Heart right ventricle (tissue), 16 donors: Measurements from ENCODE around the gene TP63. TPM values are rescaled to one million over a fixed set of nuclear protein-coding genes. Genes with fewer than 3 reads are reported as not detected.

Experiments used
- ATAC-seq, 8 donors: fragments of 200-7000 bp; cut with Tn5 transposase; one replicate each; pipeline ENCODE4 v1.9.1; 2020; ENCODE audit warnings: mild to moderate bottlenecking in 8 of 8, moderate library complexity in 8 of 8, moderate number of reproducible peaks in 1 of 8
- DNase-seq, 2 donors: peaks; one replicate each; pipeline ENCODE4 v3.0.0-alpha.2; 2020
- H3K27ac ChIP-seq, 10 donors: fragments of 200-600 bp; sonication (generic) in 2 of 10; one replicate each; pipeline versions ENCODE4 v1.5.0 to v1.8.0; 2020 to 2022; ENCODE audit warnings: mild to moderate bottlenecking in 3 of 10
- H3K27me3 ChIP-seq, 7 donors: fragments of 200-600 bp; one replicate each; pipeline ENCODE4 v1.8.0; 2021 to 2022; ENCODE audit warnings: mild to moderate bottlenecking in 2 of 7
- H3K36me3 ChIP-seq, 9 donors: fragments of 200-600 bp; sonication (generic) in 1 of 9; one replicate each; pipeline versions ENCODE4 v1.5.0 to v1.8.0; 2020 to 2022; ENCODE audit warnings: mild to moderate bottlenecking in 2 of 9
- H3K4me1 ChIP-seq, 9 donors: fragments of 200-600 bp; sonication (generic) in 1 of 9; one replicate each; pipeline versions ENCODE4 v1.5.0 to v1.8.0; 2020 to 2022; ENCODE audit warnings: mild to moderate bottlenecking in 4 of 9
- H3K4me3 ChIP-seq, 10 donors: fragments of 200-600 bp; sonication (generic) in 2 of 10; one replicate each; pipeline versions ENCODE4 v1.5.0 to v1.8.0; 2020 to 2022; ENCODE audit warnings: mild to moderate bottlenecking in 7 of 10, moderate library complexity in 2 of 10
- H3K9me3 ChIP-seq, 11 donors: fragments of 200-600 bp in 10 of 11; sonication (generic) in 2 of 11; one replicate each; pipeline versions ENCODE4 v1.5.0 to v1.8.0; 2013 to 2022; ENCODE audit warnings: mild to moderate bottlenecking in 2 of 11, control low read depth in 1 of 11, moderate library complexity in 1 of 11
- CTCF ChIP-seq, 9 donors: fragments of 200-600 bp; sonication (generic) in 2 of 9; IDR thresholded peaks; one replicate each; pipeline versions ENCODE4 v1.5.0 to v1.8.0; 2021 to 2022; ENCODE audit warnings: antibody characterized with exemption in 9 of 9, mild to moderate bottlenecking in 5 of 9, moderate library complexity in 1 of 9
- WGBS, 2 donors: extraction: QIAGEN DNeasy Blood & Tissue Kit; methylation state at CpG; one replicate each; pipeline ENCODE4 v1.1.7; 2013; ENCODE audit warnings: inconsistent platforms in 1 of 2; 5-methylcytosine and 5-hydroxymethylcytosine counted together
- intact Hi-C, 10 donors: fragments of 100-400 bp; cut with DNase I; formaldehyde crosslinking; loops; one replicate each; pipeline versions ENCODE4 v1.11.1 to v1.14.2; 2022
- polyA plus RNA-seq, 2 donors: library from polyadenylated mRNA; stranded (reverse); fragments of 200-250 nt; gene quantifications; one replicate each; pipeline ENCODE4 v1.2.3, GENCODE V29; 2013
- total RNA-seq, 10 donors: library from RNA; stranded (reverse); fragmentation: NEBNext Ultra II Directional in 3 of 10; extraction: Animal tissue kit (Norgen Biotek cat#: 25700) in 3 of 10; gene quantifications; one replicate each; pipeline versions ENCODE4 v1.2.1 to v1.2.4, GENCODE V29; 2021 to 2023
- donor health status: Arrhythmogenic right ventricular cardiomyopathy.
- donor health status: ischemic (EF 13 %, LVEDD 7.1; RV severe dilation, severe dysfunction).
- donor health status: healthy with polysubstance abuse.
- donor health status: DM: no; HTN: yes; CAD: no.
- donor health status: DM: no; HTN: no; CAD: no.
- donor health status: ischemic (EF 25% LVEDD 6.9; RV normal size, moderate dysfunction).
- donor health status: ischemic (EF 25% LVEDD 5.7; RV mildly dilated, moderate dysfunction).
- donor health status: healthy.
- donor health status: DM: yes; HTN: yes; CAD: no.
- donor health status: Ischemic cardiomyopathy.
- donor health status: ischemic (EF 35%, LVEDD 5.7; RV mildly dilated, moderate dysfunction).
- donor health status: nonischemic (EF 11% LVEDD 7.7; RV severe dilation, severe dysfunction).
- donor health status: DM: yes; HTN: yes; CAD: no.
- donor health status: PGD.
- donor health status: ischemic (EF 29% LVEDD 5.4; RV normal size, mild dysfunction).
- donor health status: nonischemic (EF 23%, LVEDD 6.1; RV moderate dilation, normal function).

TP63 gene
- total and polyA plus RNA-seq, 12 donors, result 0.07 to 1.5 (median 0.49) TPM

- Histone ChIP-seq H3K9me3 (no peaks in the 10 kb centered on the region), H3K36me3 (no peaks in the 10 kb centered on the region), H3K27ac (no peak overlapping the region), H3K27me3 (no peaks in the 10 kb centered on the region), H3K4me3 (no peak overlapping the region), H3K4me1 (peaks cover 0 to 5% (median 0%) of the 10 kb centered on the region in 9 donors)
- no peak for DNase-seq
- ATAC-seq, result no peak
- intact Hi-C loops, result no loop called here
- TF ChIP-seq CTCF (IDR thresholded peaks at IDR 0.05), result no peak
- WGBS, 2 donors, result 93 to 96% methylated on average over 3 of the region's 3 CpGs
Measured at GRCh38 chr3:189787191-189787590, 156.0 kb downstream of the TP63 start.

GRCh38 chr3:189787632-189788031 is 156.4 kb downstream of the TP63 start:
- WGBS, 2 donors, result 53 to 58% methylated on average over 3 of the region's 3 CpGs
- no peak for TF ChIP-seq CTCF (IDR thresholded peaks at IDR 0.05)
- no peaks in the 10 kb centered on the region for H3K27me3 ChIP-seq
- peaks cover 0 to 5% (median 0%) of the 10 kb centered on the region in 9 donors for H3K4me1 ChIP-seq
- ATAC-seq (no peak), DNase-seq (no peak)
- H3K4me3 ChIP-seq, result no peak overlapping the region
- no peaks in the 10 kb centered on the region for H3K36me3 ChIP-seq
- no peaks in the 10 kb centered on the region for H3K9me3 ChIP-seq
- intact Hi-C loops, result no loop called here
- no peak overlapping the region for H3K27ac ChIP-seq

GRCh38 chr3:189789432-189789831 is 158.2 kb downstream of the TP63 start:
- H3K27me3 ChIP-seq, result no peaks in the 10 kb centered on the region
- no peaks in the 10 kb centered on the region for H3K9me3 ChIP-seq
- no peak overlapping the region for H3K4me3 ChIP-seq
- TF ChIP-seq CTCF (IDR thresholded peaks at IDR 0.05), result no peak
- WGBS, 2 donors, result 94 to 98% methylated on average over 2 of the region's 2 CpGs
- no peak overlapping the region for H3K27ac ChIP-seq
- intact Hi-C loops, result no loop called here
- ATAC-seq (no peak), DNase-seq (no peak)
- H3K4me1 ChIP-seq, result peaks cover 0 to 5% (median 0%) of the 10 kb centered on the region in 9 donors
- no peaks in the 10 kb centered on the region for H3K36me3 ChIP-seq

GRCh38 chr3:189790658-189791057 is 159.5 kb downstream of the TP63 start:
- DNase-seq (no peak), ATAC-seq (no peak)
- intact Hi-C loops, result no loop called here
- WGBS, 2 donors, result 65 to 70% methylated on average over 7 of the region's 7 CpGs
- no peak overlapping the region for H3K27ac ChIP-seq
- no peak overlapping the region for H3K4me3 ChIP-seq
- H3K4me1 ChIP-seq, result peaks cover 0 to 5% (median 0%) of the 10 kb centered on the region in 9 donors
- no peaks in the 10 kb centered on the region for H3K36me3 ChIP-seq
- no peak for TF ChIP-seq CTCF (IDR thresholded peaks at IDR 0.05)
- H3K27me3 ChIP-seq, result no peaks in the 10 kb centered on the region
- no peaks in the 10 kb centered on the region for H3K9me3 ChIP-seq
